Natural killer cell (primary cell): ENCODE measurements around the gene TIAM1. TPM values are rescaled to one million over a fixed set of nuclear protein-coding genes. Genes with fewer than 3 reads are reported as not detected.

Source experiments
- ATAC-seq, 3 donors: fragments of 150-1000 bp in 2 of 3; fragments of 200-7000 bp in 1 of 3; cut with Tn5 transposase; 1 replicate in 1 of 3; 2 replicates in 2 of 3; pipeline ENCODE4 v1.10.0; 2021; ENCODE audit warnings: mild to moderate bottlenecking in 2 of 3, moderate library complexity in 2 of 3
- DNase-seq, 2 donors: peaks; one replicate each; pipeline versions ENCODE4 v3.0.0 to v3.0.0-alpha.2; 2013 to 2021; ENCODE audit warnings: mixed read lengths in 1 of 2
- H3K27ac ChIP-seq: one replicate; pipeline ENCODE4 v1.5.1; 2013; ENCODE audit warnings: mild to moderate bottlenecking, low read length
- H3K27me3 ChIP-seq: one replicate; pipeline ENCODE4 v1.6.1; 2013; ENCODE audit warnings: low read length; ENCODE audit not compliant: control insufficient read depth, insufficient read depth
- H3K36me3 ChIP-seq: one replicate; pipeline ENCODE4 v1.6.1; 2013; ENCODE audit warnings: low read length; ENCODE audit not compliant: control insufficient read depth, insufficient read depth
- H3K4me1 ChIP-seq: one replicate; pipeline ENCODE4 v1.6.1; 2013; ENCODE audit warnings: low read length; ENCODE audit not compliant: control insufficient read depth, insufficient read depth
- H3K4me3 ChIP-seq: one replicate; pipeline ENCODE4 v1.5.1; 2013; ENCODE audit warnings: low read length
- H3K9me3 ChIP-seq: one replicate; pipeline ENCODE4 v1.6.1; 2013; ENCODE audit warnings: low read length; ENCODE audit not compliant: control insufficient read depth, insufficient read depth
- H3K27ac Mint-ChIP-seq, 2 donors: one replicate each; pipeline ENCODE4 v1.8.0; 2022; ENCODE audit warnings: mild to moderate bottlenecking in 2 of 2, mixed read lengths in 2 of 2, moderate library complexity in 1 of 2
- H3K27me3 Mint-ChIP-seq, 2 donors: one replicate each; pipeline ENCODE4 v1.8.0; 2022; ENCODE audit warnings: low read depth in 2 of 2, mixed read lengths in 2 of 2
- H3K36me3 Mint-ChIP-seq: one replicate; pipeline ENCODE4 v1.8.0; 2022; ENCODE audit warnings: mixed read lengths
- H3K4me1 Mint-ChIP-seq, 2 donors: one replicate each; pipeline ENCODE4 v1.8.0; 2022; ENCODE audit warnings: mixed read lengths in 2 of 2
- H3K4me3 Mint-ChIP-seq: one replicate; pipeline ENCODE4 v1.8.0; 2022; ENCODE audit warnings: mild to moderate bottlenecking, moderate library complexity, mixed read lengths
- H3K9me3 Mint-ChIP-seq, 2 donors: one replicate each; pipeline ENCODE4 v1.8.0; 2022; ENCODE audit warnings: mixed read lengths in 2 of 2
- CTCF ChIP-seq: fragments of 200-600 bp; IDR thresholded peaks from one replicate; pipeline ENCODE4 v1.8.0; 2022; ENCODE audit warnings: antibody characterized with exemption
- WGBS: methylation state at CpG from one replicate; pipeline ENCODE4 v1.1.7; 2013; ENCODE audit warnings: missing lambda C conversion rate; ENCODE audit not compliant: insufficient coverage; 5-methylcytosine and 5-hydroxymethylcytosine counted together
- intact Hi-C: fragments of 100-400 bp; cut with micrococcal nuclease; formaldehyde crosslinking; loops from one replicate; pipeline ENCODE4 v1.14.2; 2022
- total RNA-seq, 4 donors: library from RNA; stranded (reverse); fragments of 120-200 nt in 1 of 4; gene quantifications; one replicate each; pipeline versions ENCODE4 v1.2.3 to v1.2.4, GENCODE V29; 2013 to 2022

The TIAM1 gene
- total RNA-seq, 3 donors from 2014 or later (not counting 1 experiment from before 2014, with no cell fraction given) = 19.1 to 32.3 (median 19.4) TPM

GRCh38 chr21:31078216-31078615, 265.8 kb downstream of the TIAM1 start:
- Mint-ChIP-seq H3K36me3 (no peaks in the 10 kb centered on the region), H3K27ac (no peak overlapping the region), H3K4me1 (no peaks in the 10 kb centered on the region), H3K27me3 (peaks cover 7 to 25% of the 10 kb centered on the region in 2 donors), H3K4me3 (no peak overlapping the region), H3K9me3 (no peaks in the 10 kb centered on the region)
- Histone ChIP-seq H3K9me3 (no peaks in the 10 kb centered on the region), H3K27ac (no peak overlapping the region), H3K4me3 (no peak overlapping the region), H3K27me3 (no peaks in the 10 kb centered on the region), H3K4me1 (no peaks in the 10 kb centered on the region), H3K36me3 (no peaks in the 10 kb centered on the region)
- DNase-seq = no peak
- TF ChIP-seq CTCF = no peak
- no peak for ATAC-seq
- intact Hi-C loops = no loop called here
- WGBS = 94% methylated on average over 4 of the region's 4 CpGs

GRCh38 chr21:31075848-31076247, 268.2 kb downstream of the TIAM1 start:
- no peak for DNase-seq
- Mint-ChIP-seq H3K27ac (no peak overlapping the region), H3K9me3 (no peaks in the 10 kb centered on the region), H3K4me1 (no peaks in the 10 kb centered on the region), H3K36me3 (no peaks in the 10 kb centered on the region), H3K4me3 (no peak overlapping the region), H3K27me3 (peaks cover 10 to 45% of the 10 kb centered on the region in 2 donors)
- no peak for ATAC-seq
- intact Hi-C loops = no loop called here
- no peaks in the 10 kb centered on the region for H3K36me3 ChIP-seq
- no peak overlapping the region for H3K27ac ChIP-seq
- TF ChIP-seq CTCF = no peak
- no peaks in the 10 kb centered on the region for H3K9me3 ChIP-seq
- no peak overlapping the region for H3K4me3 ChIP-seq
- WGBS = 93% methylated on average over 4 of the region's 6 CpGs
- no peaks in the 10 kb centered on the region for H3K4me1 ChIP-seq
- H3K27me3 ChIP-seq = no peaks in the 10 kb centered on the region

GRCh38 chr21:31072533-31072932, 271.5 kb downstream of the TIAM1 start:
- Histone ChIP-seq H3K9me3 (no peaks in the 10 kb centered on the region), H3K27me3 (no peaks in the 10 kb centered on the region), H3K36me3 (no peaks in the 10 kb centered on the region), H3K4me1 (no peaks in the 10 kb centered on the region), H3K27ac (no peak overlapping the region), H3K4me3 (no peak overlapping the region)
- DNase-seq (no peak), ATAC-seq (no peak)
- Mint-ChIP-seq H3K27me3 (peaks cover 10 to 52% of the 10 kb centered on the region in 2 donors), H3K36me3 (no peaks in the 10 kb centered on the region), H3K4me1 (no peaks in the 10 kb centered on the region), H3K27ac (no peak overlapping the region), H3K9me3 (no peaks in the 10 kb centered on the region), H3K4me3 (no peak overlapping the region)
- intact Hi-C loops = no loop called here
- TF ChIP-seq CTCF = no peak
- 72% methylated on average over 4 of the region's 4 CpGs for WGBS
